Stimulated activated naive CD4-positive, alpha-beta T cell treated with Interleukin-2 at 50 U/mL for 16 hours (primary cell): ENCODE measurements around the gene HK1.
"Not testable (repeated sequence)": the region's sequence is repeated elsewhere in the genome, so short reads cannot be mapped to it uniquely, and the experiment has no call there.

Source experiments
- DNase-seq: peaks from one replicate; lab custom pipeline; 2025; lab: John Stamatoyannopoulos, UW

HK1 gene

DNA sequence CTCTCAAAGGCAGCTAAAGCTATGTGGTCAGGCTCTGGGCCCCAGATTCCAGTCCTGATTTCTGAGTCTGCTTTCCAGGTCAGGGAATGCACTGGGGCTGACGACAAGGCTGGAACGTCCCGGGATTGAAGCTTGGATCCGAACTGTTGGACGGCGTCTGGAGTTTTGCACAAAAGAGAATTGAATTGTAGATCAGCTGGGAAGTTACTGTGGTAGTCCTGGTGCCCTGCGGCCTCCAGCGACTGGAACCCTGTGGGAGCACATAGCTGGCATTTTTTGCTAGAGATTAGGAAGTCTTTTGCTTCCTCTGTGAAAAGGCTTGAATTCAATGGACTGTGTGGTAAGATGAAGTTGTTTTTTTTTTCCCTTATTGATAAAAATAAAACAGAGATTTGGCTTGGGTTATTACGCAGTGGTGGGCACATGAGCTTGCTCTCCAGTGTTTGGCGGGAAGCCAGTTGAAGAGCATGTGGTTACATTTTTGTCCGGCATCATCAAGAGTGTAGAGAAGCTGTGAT lies at the start of gene HK1:
Gene HK1, plus strand, starts transcription at position 51 of the 518 bp plus-strand sequence.
- DNase-seq: no peak

GRCh38 chr10:69229616-69229916 lies 48.7 kb upstream of the HK1 start:
- no peak for DNase-seq

DNA sequence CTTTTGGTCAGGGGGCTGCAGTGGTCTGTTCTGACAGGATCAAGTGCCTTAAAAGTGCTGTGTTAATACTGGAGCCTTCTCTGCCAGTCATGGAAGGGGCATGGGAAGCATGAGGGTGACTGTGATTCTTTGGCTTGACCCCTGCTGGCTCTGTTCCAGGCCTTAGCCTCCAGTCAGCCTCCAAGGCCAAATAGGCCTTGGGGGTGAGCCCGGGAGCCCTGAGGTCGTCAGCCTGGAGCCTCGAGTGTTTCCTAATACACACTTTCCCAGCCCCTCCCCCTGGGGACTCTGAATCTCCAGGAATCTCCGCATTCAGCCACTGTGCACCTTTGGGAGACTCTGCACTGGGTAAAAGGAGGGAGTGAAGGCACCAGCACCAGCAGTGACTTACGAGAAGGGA lies 48.2 kb upstream of the HK1 start:
- DNase-seq: no peak

GRCh38 chr10:69232252-69232651 lies 46.0 kb upstream of the HK1 start:
- DNase-seq: no peak

DNA sequence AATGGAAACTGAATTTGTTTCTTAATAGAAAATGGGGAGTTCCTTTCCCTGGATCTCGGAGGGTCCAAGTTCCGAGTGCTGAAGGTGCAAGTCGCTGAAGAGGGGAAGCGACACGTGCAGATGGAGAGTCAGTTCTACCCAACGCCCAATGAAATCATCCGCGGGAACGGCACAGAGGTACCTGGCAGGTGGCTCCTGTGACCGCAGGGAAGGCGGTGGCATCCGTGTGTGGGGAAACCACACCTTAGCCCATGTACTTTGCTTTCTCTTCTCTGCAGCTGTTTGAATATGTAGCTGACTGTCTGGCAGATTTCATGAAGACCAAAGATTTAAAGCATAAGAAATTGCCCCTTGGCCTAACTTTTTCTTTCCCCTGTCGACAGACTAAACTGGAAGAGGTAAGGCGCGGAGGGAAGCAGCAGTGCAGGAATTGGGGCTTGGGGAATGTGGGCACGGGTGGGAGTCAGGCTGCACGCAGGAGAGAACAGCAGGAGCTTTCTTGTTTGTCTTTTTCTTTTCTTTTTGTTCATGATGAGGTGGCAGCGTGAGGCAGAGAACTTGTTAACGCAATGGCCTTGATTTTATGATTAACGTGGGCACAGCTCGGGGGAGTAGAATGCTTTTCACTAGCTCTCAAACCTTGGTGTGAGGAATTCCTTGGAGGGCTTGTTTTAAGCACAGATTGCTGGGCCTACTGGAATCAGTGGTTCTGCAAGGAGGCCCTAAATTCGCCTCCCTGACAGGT lies 45.4 kb upstream of the HK1 start:
- DNase-seq: no peak

- no peak for DNase-seq
Measured at GRCh38 chr10:69234447-69234846, 43.8 kb upstream of the HK1 start.

DNA sequence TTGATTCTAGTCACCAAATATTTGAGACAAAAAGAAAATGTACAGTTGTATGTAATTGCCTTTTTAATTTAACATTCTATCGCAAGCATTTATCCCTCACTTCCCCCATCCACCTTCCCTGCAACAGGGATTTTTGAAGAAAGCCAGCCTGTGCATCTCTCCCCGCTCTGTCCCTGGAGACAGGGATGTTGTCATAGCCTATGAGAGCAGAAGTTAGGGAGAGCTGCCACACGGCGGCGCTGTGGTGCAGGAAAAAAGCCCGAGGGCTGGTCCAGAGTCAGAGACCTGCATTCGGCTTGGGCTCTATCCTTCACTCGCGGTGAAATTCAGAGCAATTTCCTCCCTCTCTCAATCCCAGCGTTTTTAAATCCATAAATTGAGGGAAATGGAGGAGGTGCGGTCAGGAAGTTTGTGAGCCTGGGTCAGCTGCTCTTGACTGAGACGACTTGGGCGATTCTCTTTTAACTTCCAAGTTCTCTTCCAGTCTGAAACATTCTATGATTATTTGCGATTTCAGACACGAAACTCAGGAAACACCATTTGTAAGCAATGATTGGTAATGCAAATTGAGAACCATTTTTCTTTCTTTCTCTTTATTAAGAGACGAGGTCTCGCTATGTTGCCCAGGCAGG lies 40.7 kb upstream of the HK1 start:
- DNase-seq: peak; percentile 71

DNA sequence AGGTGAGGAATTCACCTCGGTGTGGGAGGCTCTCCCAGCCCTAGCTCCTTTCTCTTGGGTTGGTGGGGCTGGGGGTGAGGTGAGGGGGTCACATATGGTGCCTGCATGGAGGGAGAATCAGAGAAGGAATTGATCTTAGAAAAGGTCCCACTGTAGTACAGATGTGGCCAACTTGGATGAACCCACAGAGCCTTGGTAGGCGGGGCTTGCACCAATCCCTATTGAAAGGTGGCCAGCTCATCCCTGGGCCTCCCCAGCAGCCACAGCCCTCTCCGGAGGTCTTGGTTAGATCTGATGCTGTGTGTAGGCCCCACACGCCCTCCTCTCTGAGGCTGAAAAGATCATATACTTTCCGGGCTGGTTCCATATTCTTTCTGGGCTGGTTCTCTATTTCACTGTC lies 39.2 kb upstream of the HK1 start:
- no peak for DNase-seq

- no peak for DNase-seq
Measured at GRCh38 chr10:69239816-69240434, 38.4 kb upstream of the HK1 start.

GRCh38 chr10:69240455-69240854 lies 37.8 kb upstream of the HK1 start:
- no peak for DNase-seq

DNA sequence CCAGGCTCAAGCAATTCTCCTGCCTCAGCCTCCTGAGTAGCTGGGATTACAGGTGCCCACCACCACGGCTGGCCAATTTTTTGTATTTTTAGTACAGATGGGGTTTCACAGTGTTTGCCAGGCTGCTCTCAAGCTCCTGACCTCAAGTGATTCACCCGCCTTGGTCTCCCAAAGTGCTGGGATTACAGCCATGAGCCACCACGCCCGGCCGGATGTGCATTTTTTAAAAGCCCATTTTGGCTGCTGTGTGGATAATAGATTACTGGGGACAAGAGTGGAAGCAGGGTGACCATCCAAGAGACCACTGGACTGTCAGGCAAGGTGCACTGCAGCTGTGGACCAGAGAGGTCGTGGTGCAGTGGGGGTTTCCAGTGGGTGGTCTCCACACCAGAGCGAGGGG lies 36.7 kb upstream of the HK1 start:
- DNase-seq: no peak

GRCh38 chr10:69242040-69242851 lies 36.0 kb upstream of the HK1 start:
- DNase-seq: no peak

DNA sequence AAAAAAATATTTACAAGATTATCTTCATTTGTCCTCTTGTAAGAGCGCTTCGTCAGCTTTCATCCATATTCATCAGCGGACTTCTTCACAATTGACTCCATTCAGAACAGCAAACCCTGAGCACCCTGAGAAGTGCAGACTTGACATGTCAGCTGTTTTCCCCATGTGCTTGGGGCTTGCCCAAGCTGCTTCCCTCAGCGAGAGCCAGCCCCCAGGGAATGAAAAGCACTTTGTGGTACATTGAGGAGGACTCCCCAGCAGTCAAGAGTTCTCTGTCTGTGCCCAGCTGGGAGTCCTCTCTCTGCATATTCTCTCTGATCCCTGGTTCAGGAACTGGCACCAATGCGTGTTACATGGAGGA lies 35.5 kb upstream of the HK1 start:
- DNase-seq: no peak

- DNase-seq: no peak
Measured at GRCh38 chr10:69243817-69244216, 34.5 kb upstream of the HK1 start.

- no peak for DNase-seq
Measured at GRCh38 chr10:69246036-69246435, 32.3 kb upstream of the HK1 start.

GRCh38 chr10:69246581-69247312 lies 31.5 kb upstream of the HK1 start:
- no peak for DNase-seq

- DNase-seq: no peak
Measured at GRCh38 chr10:69247313-69247710, 31.0 kb upstream of the HK1 start.

DNA sequence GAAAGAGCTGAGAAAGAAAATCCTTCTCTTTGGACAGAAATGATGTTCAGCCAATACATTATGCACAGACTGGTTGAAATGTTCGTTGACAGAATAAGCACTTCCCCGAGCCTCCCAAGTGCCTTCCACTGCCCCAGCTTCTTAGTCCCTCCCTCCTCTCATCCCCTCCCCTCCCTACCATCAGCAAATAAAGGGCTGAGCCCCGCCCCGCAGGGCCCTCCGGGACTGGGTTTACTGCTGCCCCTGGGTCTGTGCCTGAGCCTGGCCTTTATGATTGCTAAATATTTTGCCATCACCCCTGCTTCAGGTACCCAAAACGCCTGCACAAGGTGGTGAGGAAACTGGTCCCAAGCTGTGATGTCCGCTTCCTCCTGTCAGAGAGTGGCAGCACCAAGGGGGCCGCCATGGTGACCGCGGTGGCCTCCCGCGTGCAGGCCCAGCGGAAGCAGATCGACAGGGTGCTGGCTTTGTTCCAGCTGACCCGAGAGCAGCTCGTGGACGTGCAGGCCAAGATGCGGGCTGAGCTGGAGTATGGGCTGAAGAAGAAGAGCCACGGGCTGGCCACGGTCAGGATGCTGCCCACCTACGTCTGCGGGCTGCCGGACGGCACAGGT lies 30.1 kb upstream of the HK1 start:
- no peak for DNase-seq

DNA sequence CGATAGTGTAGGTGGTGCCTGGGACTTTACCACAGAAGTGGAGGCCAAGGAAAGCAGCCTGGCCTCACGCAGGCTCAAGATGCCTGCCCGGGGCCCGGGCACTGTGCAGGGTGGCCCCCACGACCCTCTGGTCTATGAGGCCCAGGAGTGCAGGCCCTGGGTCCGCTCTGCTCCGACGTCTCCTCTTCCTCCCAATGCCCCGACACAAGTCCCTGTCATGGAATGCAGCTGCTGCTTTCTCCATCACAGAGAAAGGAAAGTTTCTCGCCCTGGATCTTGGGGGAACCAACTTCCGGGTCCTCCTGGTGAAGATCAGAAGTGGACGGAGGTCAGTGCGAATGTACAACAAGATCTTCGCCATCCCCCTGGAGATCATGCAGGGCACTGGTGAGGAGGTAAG lies 28.3 kb upstream of the HK1 start:
- DNase-seq: no peak

GRCh38 chr10:69251417-69251816 lies 26.9 kb upstream of the HK1 start:
- not testable (repeated sequence) for DNase-seq

- no peak for DNase-seq
Measured at GRCh38 chr10:69253171-69253570, 25.1 kb upstream of the HK1 start.

GRCh38 chr10:69254877-69255276 lies 23.4 kb upstream of the HK1 start:
- no peak for DNase-seq
